ENCODE data around the gene RAET1E.
"Not testable (repeated sequence)": the region's sequence is repeated elsewhere in the genome, so short reads cannot be mapped to it uniquely, and the experiment has no call there.

GRCh38 chr6:149848343-149848742 lies 49.6 kb downstream of the RAET1E start:
- TF ChIP-seq EZH2 (IDR thresholded peaks at IDR 0.05; ENCODE audit: insufficient read depth, poor library complexity, severe bottlenecking); EZH2phosphoT487 (IDR thresholded peaks at IDR 0.05; ENCODE audit: insufficient read depth, low read depth): not testable (repeated sequence)
